Esophagus squamous epithelium (tissue), 5 donors: ENCODE data around the gene CTXN1. TPM values are rescaled to one million over a fixed set of nuclear protein-coding genes. Genes with fewer than 3 reads are reported as not detected.

Experiments
- DNase-seq: peaks from one replicate; lab custom pipeline; 2025; lab: John Stamatoyannopoulos, UW
- H3K27ac ChIP-seq, 4 donors: fragments of 200-600 bp; sonication (generic); one replicate each; pipeline ENCODE4 v1.5.1; 2016 to 2019; ENCODE audit warnings: mild to moderate bottlenecking in 1 of 4
- H3K27me3 ChIP-seq, 4 donors: fragments of 200-600 bp; sonication (generic); 1 replicate in 3 of 4; 2 replicates in 1 of 4; pipeline versions ENCODE4 v1.5.1 to v1.6.0; 2017 to 2021; ENCODE audit warnings: antibody characterized with exemption in 1 of 4
- H3K36me3 ChIP-seq, 3 donors: fragments of 200-600 bp; sonication (generic); one replicate each; pipeline ENCODE4 v1.5.1; 2016 to 2019
- H3K4me1 ChIP-seq, 3 donors: fragments of 200-600 bp; sonication (generic); one replicate each; pipeline ENCODE4 v1.5.1; 2017 to 2019
- H3K4me3 ChIP-seq, 4 donors: fragments of 200-600 bp; sonication (generic); 1 replicate in 3 of 4; 2 replicates in 1 of 4; pipeline ENCODE4 v1.5.1; 2016 to 2019; ENCODE audit warnings: mild to moderate bottlenecking in 2 of 4, moderate library complexity in 1 of 4
- H3K9me3 ChIP-seq, 3 donors: fragments of 200-600 bp; sonication (generic); one replicate each; pipeline ENCODE4 v1.5.1; 2016 to 2019
- CTCF ChIP-seq, 6 experiments: fragments of 450-650 bp in 4 of 6; fragments of 200-600 bp in 2 of 6; sonication (generic) in 2 of 6; IDR thresholded peaks; one replicate each; pipeline ENCODE4 v1.5.1; 2016 to 2019; ENCODE audit warnings: antibody characterized with exemption in 6 of 6, mild to moderate bottlenecking in 4 of 6, moderate library complexity in 4 of 6
- POLR2A ChIP-seq, 4 donors: fragments of 450-650 bp; IDR thresholded peaks; one replicate each; pipeline ENCODE4 v1.6.1; 2017; ENCODE audit warnings: antibody characterized with exemption in 4 of 4, mild to moderate bottlenecking in 4 of 4, moderate library complexity in 3 of 4
- WGBS, 2 donors: methylation state at CpG; one replicate each; pipeline ENCODE4 v1.1.5; 2018; 5-methylcytosine and 5-hydroxymethylcytosine counted together
- intact Hi-C: fragments of 100-400 bp; cut with DNase I; formaldehyde crosslinking; loops from one replicate; pipeline ENCODE4 v1.15.0; 2022
- total RNA-seq, 4 donors: library from RNA; depleted of rRNA; stranded (reverse); fragments of >200 nt; gene quantifications; one replicate each; pipeline ENCODE4 v1.1.0, GENCODE V29; 2016
- donor health status: DM: yes; HTN: yes; CAD: no.

The CTXN1 gene
- total RNA-seq, 4 donors from 2014 or later: 0.35 to 2.7 (median 0.75) TPM; not detected in 1

GRCh38 chr19:7888145-7888825 is 37.6 kb downstream of the CTXN1 start, which contains the start of gene LRRC8E:
Gene LRRC8E, plus strand, starts transcription at chr19:7888510. Its CDS starts 7,094 bp downstream, at chr19:7895604.
- 25 to 38% methylated on average over 4 to 6 of the region's 53 CpGs for WGBS, 2 donors
- no peak for DNase-seq

GRCh38 chr19:7887408-7888144 is 38.4 kb downstream of the CTXN1 start:
- Histone ChIP-seq H3K36me3 (no peaks in the 10 kb centered on the region), H3K4me3 (peak overlapping the region in 1 of 4 donors; percentile 67), H3K4me1 (peaks cover 7 to 15% (median 11%) of the 10 kb centered on the region in 3 donors), H3K9me3 (no peaks in the 10 kb centered on the region), H3K27me3 (peaks cover 0 to 36% (median 0%) of the 10 kb centered on the region in 4 donors), H3K27ac (peak overlapping the region in 1 of 4 donors; percentile 16)
- DNase-seq: no peak
- TF ChIP-seq CTCF (IDR thresholded peaks at IDR 0.05) (no peak), POLR2A (IDR thresholded peaks at IDR 0.05) (no peak)
- WGBS, 2 donors: 73 to 78% methylated on average over 9 to 11 of the region's 16 CpGs
- intact Hi-C loops: no loop called here

More at GRCh38 chr19:7888145-7888825, 37.6 kb downstream of the CTXN1 start, which contains the start of gene LRRC8E:
- peaks cover 0 to 42% (median 0%) of the 10 kb centered on the region in 4 donors for H3K27me3 ChIP-seq
- peak within 1 kb of the TSS; percentile 50 to 80 (median 79) for H3K27ac ChIP-seq
- H3K9me3 ChIP-seq: no peaks in the 10 kb centered on the region
- intact Hi-C loops: no loop called here
- no peaks in the 10 kb centered on the region for H3K36me3 ChIP-seq
- peak within 1 kb of the TSS; percentile 50 to 73 (median 67) for H3K4me3 ChIP-seq
- peak in 2 of 4 donors; percentile 45 to 65 for TF ChIP-seq POLR2A (IDR thresholded peaks at IDR 0.05)
- TF ChIP-seq CTCF (IDR thresholded peaks at IDR 0.05): no peak
- H3K4me1 ChIP-seq: peaks cover 7 to 15% (median 11%) of the 10 kb centered on the region in 3 donors

- intact Hi-C loops: no loop called here
- H3K4me1 ChIP-seq: peaks cover 7 to 15% (median 11%) of the 10 kb centered on the region in 3 donors
Measured at GRCh38 chr19:7885818-7886217, 40.1 kb downstream of the CTXN1 start.

GRCh38 chr19:7883796-7884570 is 42.0 kb downstream of the CTXN1 start:
- H3K27ac ChIP-seq: no peak overlapping the region
- no peaks in the 10 kb centered on the region for H3K36me3 ChIP-seq
- no peak overlapping the region for H3K4me3 ChIP-seq
- H3K9me3 ChIP-seq: no peaks in the 10 kb centered on the region
- intact Hi-C loops: no loop called here
- H3K27me3 ChIP-seq: peaks cover 0 to 31% (median 0%) of the 10 kb centered on the region in 4 donors
- peaks cover 7 to 12% (median 11%) of the 10 kb centered on the region in 3 donors for H3K4me1 ChIP-seq
- 63 to 66% methylated on average over 2 of the region's 2 CpGs for WGBS, 2 donors
- TF ChIP-seq POLR2A (IDR thresholded peaks at IDR 0.05): no peak
- TF ChIP-seq CTCF (IDR thresholded peaks at IDR 0.05): no peak
- no peak for DNase-seq

More at GRCh38 chr19:7885818-7886217, 40.1 kb downstream of the CTXN1 start:
- TF ChIP-seq CTCF (IDR thresholded peaks at IDR 0.05) (no peak), POLR2A (IDR thresholded peaks at IDR 0.05) (no peak)
- no peaks in the 10 kb centered on the region for H3K9me3 ChIP-seq
- peaks cover 0 to 41% (median 0%) of the 10 kb centered on the region in 4 donors for H3K27me3 ChIP-seq
- H3K36me3 ChIP-seq: no peaks in the 10 kb centered on the region
- no peak overlapping the region for H3K27ac ChIP-seq
- no peak overlapping the region for H3K4me3 ChIP-seq
- WGBS, 2 donors: 73 to 90% methylated on average over 7 to 8 of the region's 8 CpGs
- no peak for DNase-seq
